Omental fat pad (tissue), 4 donors: ENCODE data around the gene PEX6. TPM values are rescaled to one million over a fixed set of nuclear protein-coding genes. Genes with fewer than 3 reads are reported as not detected.

ENCODE experiments used
- ATAC-seq: fragments of 150-250 bp; one replicate; pipeline ENCODE4 v1.9.1; 2016; ENCODE audit warnings: mild to moderate bottlenecking, moderate library complexity; ENCODE audit not compliant: low FRiP score
- DNase-seq: peaks from one replicate; pipeline ENCODE4 v3.0.0-alpha.2; 2019; ENCODE audit warnings: low spot score
- CTCF ChIP-seq, 3 donors: fragments of 450-650 bp; IDR thresholded peaks; one replicate each; pipeline ENCODE4 v1.5.1; 2016 to 2017; ENCODE audit warnings: antibody characterized with exemption in 3 of 3, mild to moderate bottlenecking in 3 of 3, moderate library complexity in 2 of 3
- total RNA-seq, 4 donors: library from RNA; depleted of rRNA; stranded (reverse); fragments of >200 nt; gene quantifications; one replicate each; pipeline ENCODE4 v1.1.0, GENCODE V29; 2016

The PEX6 gene
- total RNA-seq, 4 donors from 2014 or later = 5.0 to 22.1 (median 12.8) TPM

GRCh38 chr6:42914546-42914945 lies 64.4 kb downstream of the PEX6 start:
- ATAC-seq = no peak
- DNase-seq = no peak
- TF ChIP-seq CTCF (IDR thresholded peaks at IDR 0.05) = no peak

Other genes with a start within 250 kb of the PEX6 start
- gene TBCC, start 233.1 kb downstream of the PEX6 start, total RNA-seq = 10 to 100 TPM; 16.4 to 30.7 (median 22.0) TPM
- gene BICRAL, start 197.1 kb downstream of the PEX6 start, total RNA-seq = 10 to 100 TPM in 3 of 4 donors, 1 to 10 TPM in 1; 7.6 to 18.8 (median 12.9) TPM
- 100 to 1,000 TPM in 2 of 4 donors, 10 to 100 TPM in 2; 93.0 to 138 (median 105) TPM for gene RPL7L1, start 99.6 kb downstream of the PEX6 start, total RNA-seq
- under 1 TPM in 1 of 4 donors, not detected in 3; 0.72 TPM for gene PTCRA, start 63.1 kb downstream of the PEX6 start, total RNA-seq
- gene CNPY3, start 49.7 kb downstream of the PEX6 start, total RNA-seq = 10 to 100 TPM; 28.4 to 43.7 (median 32.6) TPM
- 1 to 10 TPM in 2 of 4 donors, under 1 TPM in 1, not detected in 1; 0.84 to 1.1 (median 1.0) TPM for gene GNMT, start 18.4 kb downstream of the PEX6 start, total RNA-seq
- 10 to 100 TPM; 18.0 to 41.5 (median 37.4) TPM for gene PPP2R5D, start 5.4 kb upstream of the PEX6 start, total RNA-seq
- 10 to 100 TPM; 39.6 to 67.8 (median 45.5) TPM for gene MEA1, start 34.8 kb upstream of the PEX6 start, total RNA-seq
- 100 to 1,000 TPM in 1 of 4 donors, 10 to 100 TPM in 3; 58.0 to 106 (median 95.0) TPM for gene KLHDC3, start 35.1 kb upstream of the PEX6 start, total RNA-seq
- gene RRP36, start 42.4 kb upstream of the PEX6 start, total RNA-seq = 10 to 100 TPM; 44.1 to 54.2 (median 48.7) TPM
- 10 to 100 TPM; 10.1 to 17.3 (median 14.3) TPM for gene CUL7, start 74.7 kb upstream of the PEX6 start, total RNA-seq
- 10 to 100 TPM; 10.7 to 32.2 (median 19.3) TPM for gene MRPL2, start 80.3 kb upstream of the PEX6 start, total RNA-seq
- gene KLC4, start 80.5 kb upstream of the PEX6 start, total RNA-seq = 10 to 100 TPM; 15.2 to 21.1 (median 16.5) TPM
- gene PTK7, start 97.1 kb upstream of the PEX6 start, total RNA-seq = 10 to 100 TPM; 11.5 to 38.9 (median 13.8) TPM
- 10 to 100 TPM; 21.5 to 37.8 (median 24.4) TPM for gene SRF, start 192.1 kb upstream of the PEX6 start, total RNA-seq
- 10 to 100 TPM; 24.6 to 41.6 (median 28.7) TPM for gene CUL9, start 203.0 kb upstream of the PEX6 start, total RNA-seq